HG03045 (cell line): ENCODE results near the gene MYLK3.

ENCODE experiments used
- ATAC-seq: cut with Tn5 transposase; IDR thresholded peaks from one replicate; pipeline ENCODE4 v1.9.1; 2021; ENCODE audit warnings: mild to moderate bottlenecking, moderate library complexity; ENCODE audit not compliant: unreplicated experiment

The MYLK3 gene

DNA sequence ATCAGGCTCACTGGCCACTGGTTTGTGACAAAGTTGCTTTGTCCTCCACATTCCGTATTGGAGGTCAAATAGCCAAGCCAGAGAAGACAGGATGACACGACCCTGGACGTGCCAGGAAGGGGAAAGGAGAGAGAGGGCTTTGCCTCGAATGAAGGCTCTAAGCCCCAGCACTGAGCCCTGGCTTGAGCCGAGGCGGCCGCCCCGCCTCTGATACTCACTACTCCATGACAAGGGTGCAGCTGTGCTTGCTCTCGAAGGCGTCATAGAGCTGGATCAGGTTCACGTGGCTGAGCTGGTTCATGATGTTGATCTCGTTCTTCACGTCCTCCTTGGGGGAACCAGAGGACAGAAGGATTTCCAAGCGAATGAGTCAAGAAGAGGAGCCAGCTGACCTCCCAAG is 19.3 kb downstream of the MYLK3 start:
- no peak for ATAC-seq

DNA sequence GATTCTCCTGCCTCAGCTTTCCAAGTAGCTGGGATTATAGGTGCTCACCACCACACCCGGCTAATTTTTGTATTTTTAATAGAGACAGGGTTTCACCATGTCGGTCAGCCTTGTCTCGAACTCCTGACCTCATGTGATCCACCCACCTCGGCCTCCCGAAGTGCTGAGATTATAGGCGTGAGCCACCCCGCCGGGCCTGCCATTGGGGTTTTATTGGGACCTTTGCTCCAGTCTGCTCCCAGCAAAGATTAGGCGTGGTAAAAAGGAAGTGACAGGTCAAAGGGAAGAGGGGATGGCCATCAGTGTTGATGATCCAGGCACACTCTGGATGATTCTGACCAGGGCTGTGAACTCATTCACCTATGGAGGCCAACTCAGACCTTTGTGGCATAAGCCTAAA is 20.5 kb downstream of the MYLK3 start:
- no peak for ATAC-seq

DNA sequence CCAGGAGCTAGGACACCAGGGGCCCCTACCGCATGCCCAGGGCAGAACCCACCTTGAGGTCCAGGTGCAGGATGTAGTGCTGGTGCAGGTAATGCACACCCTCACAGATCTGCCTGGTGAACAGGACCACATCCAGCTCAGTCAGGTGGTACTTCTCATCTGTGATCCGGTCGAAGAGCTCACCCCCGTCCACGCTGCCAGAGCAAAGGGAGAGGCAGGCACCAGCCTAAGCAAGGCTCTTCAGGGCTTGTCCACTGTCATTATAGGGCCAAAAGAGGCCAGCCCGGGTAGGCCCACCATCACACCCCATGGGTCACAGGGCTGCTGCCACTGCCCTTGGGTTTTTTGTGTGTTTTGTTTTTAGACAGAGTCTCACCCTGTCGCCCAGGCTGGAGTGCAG is 21.0 kb downstream of the MYLK3 start:
- no peak for ATAC-seq

- no peak for ATAC-seq
Observed at GRCh38 chr16:46721885-46722284, 26.3 kb downstream of the MYLK3 start.

GRCh38 chr16:46720619-46721018 is 27.5 kb downstream of the MYLK3 start:
- no peak for ATAC-seq

- ATAC-seq: no peak
Observed at GRCh38 chr16:46719528-46719927, 28.6 kb downstream of the MYLK3 start.

DNA sequence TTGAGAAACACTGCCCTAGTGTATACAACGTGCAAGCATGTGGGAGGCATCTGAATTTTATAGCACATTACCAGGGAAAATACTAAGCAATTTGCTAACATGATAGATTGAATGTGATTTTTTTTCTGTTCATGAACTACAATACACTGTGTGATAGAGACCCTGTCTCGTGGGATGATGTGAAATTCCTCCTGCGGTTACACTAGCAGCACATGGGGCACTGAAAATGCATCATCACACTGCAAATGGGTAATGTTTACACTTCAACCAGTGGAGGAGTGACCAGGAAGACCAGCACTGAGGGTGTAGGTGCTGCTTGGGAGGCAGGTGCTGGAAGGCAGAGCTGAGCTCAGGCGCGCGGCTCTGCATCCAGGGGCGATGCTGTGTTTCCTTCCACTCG is 29.9 kb downstream of the MYLK3 start:
- ATAC-seq: no peak

DNA sequence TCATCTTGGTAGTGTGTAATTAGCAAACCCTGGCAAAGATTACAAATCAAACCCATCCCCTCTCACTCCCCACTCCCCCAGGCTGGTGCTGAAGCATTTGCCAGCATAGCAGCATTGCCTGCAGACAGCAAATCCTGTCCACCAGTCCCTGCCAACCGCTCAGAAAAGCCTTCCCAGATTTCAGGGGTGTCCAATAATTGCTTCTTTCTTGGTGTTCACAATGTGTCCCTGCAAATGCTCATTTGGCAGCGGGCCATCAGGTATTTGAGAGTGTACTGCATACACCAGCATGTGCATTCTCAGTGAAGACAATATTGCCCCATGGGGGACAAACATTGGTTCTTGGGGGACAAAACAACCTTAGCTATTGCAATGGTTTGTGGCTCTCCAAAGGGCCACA is 30.5 kb downstream of the MYLK3 start:
- no peak for ATAC-seq

DNA sequence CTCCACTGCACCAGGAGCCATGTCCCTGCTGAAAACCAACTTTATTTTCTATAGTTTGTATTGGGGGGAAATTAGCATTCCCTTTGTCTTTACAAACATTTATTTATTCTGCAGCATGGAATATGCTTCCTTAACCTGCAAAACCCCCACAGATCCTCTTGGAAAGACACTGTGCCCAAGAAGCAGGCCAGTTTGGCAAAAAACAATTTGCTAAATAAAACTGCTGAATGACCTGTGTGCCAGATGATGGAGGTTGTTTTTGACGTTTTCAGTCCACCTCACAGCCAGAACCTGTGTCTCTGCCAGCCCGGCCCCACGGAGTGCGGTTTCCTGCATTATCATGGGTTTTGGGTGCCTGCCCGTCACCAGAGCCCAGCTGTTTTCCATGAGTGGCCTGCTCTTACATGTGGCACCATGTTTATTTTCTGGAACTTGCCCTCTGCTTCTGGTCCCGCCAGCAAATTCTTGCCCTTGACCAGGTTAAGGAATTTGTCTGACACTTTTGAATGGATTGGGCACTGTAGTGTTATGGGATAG is 32.3 kb downstream of the MYLK3 start:
- no peak for ATAC-seq

- ATAC-seq: no peak
Observed at GRCh38 chr16:46714797-46715591, 33.1 kb downstream of the MYLK3 start.

GRCh38 chr16:46713634-46714033 is 34.5 kb downstream of the MYLK3 start:
- ATAC-seq: no peak

DNA sequence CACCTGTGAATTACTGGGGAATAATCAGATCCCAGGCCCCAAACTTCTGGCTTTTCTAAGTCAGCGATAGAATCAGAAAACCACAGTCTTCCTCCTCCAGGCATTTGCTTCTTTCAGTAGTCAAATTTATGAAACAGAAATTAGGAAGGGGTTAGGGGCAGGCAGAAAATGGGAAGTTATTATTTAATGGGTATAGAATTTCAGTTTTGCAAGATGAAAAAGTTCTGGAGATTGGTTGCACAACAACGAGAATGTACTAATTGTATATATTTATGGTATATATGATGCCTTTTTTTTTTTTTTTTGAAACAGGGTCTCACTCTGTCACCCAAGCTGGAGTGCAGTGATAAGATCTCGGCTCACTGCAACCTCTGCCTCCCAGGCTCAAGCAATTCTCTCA is 35.2 kb downstream of the MYLK3 start:
- ATAC-seq: no peak

DNA sequence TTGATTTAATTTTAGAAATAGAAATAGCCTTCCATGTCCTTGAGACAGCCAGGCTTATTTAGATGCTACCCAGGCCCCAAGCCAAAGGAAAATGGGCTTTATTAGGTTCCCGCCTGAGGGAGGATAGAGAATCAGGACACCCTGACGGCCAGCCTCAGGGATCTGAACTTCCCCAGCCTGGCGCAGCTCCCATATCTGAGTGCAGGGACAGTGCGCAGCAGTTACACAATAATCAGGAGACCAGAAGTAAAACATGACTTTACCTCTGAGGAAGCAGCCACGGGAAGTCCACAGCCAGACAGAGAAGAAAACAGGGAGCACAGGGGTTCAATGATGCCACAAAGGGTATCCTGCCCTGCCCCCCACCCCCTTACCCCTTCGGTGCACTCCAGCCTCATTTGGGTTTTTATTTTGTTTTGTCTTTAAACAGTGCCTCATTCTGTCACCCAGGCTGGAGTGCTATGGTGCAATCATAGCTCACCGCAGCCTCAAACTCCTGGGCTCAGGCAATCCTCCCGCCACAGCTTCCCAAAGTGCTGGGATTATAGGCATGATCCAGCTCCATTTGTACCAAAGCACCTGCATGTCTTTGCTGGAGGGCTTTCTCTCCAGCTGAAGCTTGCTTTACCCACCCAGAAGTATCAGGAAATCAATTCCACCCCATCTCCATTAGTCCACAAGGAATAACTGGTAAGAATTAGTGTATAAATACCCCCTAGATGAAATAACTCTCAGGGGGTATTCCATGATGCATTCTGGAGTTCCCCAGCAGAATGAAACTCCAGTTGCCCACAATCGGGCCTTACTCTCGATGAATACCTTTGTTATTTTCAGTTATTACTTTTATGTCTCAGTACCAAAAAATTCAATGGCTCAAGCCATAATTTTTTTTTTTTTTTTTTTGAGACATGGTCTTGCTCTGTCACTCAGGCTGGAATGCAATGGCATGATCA is 36.8 kb downstream of the MYLK3 start:
- no peak for ATAC-seq

GRCh38 chr16:46709469-46710005 is 38.6 kb downstream of the MYLK3 start:
- ATAC-seq: no peak

DNA sequence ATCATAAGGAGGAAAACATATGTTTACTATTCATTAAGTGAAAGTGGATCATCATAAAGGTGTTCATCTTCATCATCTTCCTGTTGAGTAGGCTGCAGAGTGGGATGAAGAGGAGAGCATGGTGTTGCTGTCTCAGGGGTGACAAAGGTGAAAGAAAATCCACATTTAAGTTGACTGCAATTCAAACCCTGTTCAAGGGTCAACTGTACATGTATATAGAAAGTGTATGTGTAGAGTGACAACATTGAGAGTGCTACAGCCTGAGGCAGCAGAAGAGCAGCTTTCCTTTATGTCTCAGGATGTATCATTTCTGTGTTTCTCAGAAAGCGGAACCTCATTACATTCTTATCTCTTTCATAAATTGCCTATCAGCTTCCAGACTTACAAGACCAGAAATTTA is 41.5 kb downstream of the MYLK3 start:
- ATAC-seq: no peak

- no peak for ATAC-seq
Observed at GRCh38 chr16:46702030-46702429, 46.1 kb downstream of the MYLK3 start.

DNA sequence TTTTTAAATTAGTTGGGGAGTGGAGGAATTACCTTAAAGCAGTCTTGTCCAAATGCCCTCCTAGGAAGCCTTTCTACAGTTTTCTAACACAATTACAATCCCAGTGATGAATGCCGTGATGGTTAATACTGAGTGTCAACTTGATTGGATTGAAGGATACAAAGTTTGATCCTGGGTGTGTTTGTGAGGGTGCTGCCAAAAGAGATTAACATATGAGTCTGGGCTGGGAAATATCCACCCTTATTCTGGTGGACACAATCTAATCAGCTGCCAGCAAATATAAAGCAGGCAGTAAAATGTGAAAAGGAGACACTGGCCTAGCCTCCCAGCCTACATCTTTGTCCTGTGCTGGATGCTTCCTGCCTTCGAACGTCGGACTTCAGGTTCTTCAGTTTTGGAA is 46.5 kb downstream of the MYLK3 start:
- ATAC-seq: no peak

DNA sequence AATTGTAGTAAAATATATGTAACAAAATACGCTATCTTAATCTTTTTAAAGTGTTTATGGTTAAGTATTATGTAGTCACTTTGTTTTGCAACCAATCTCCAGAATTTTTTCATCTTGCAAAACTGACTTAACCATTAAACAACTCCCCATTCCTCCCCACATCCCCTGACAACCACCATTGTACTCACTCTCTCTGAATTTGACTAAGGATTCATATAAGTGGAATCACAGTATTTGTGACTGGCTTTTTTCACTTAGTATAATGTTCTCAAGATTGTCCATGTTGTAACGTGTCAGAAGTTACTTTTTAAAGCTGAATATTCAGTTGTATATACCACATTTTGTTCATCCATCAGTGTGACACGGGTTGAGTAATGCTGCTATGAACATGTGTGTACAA is 48.1 kb downstream of the MYLK3 start:
- no peak for ATAC-seq

DNA sequence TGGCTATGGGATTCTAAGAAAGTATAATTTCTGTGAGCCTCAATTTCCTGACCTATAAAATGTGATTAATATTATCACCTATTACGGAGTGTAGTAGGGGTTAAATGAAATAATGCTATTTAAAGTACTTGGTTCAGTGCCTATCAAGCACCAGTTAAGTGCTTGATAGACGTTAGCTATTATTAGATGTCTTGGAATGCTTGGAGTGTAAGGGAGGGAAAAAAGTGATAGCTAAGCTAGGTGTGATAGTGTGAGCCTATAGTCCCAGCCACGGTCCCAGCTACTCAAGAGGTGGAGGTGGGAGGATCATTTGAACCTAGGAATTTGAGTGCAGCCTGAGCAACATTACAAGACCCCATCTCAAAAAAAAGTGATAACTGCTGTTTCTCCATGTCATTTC is 51.2 kb downstream of the MYLK3 start:
- ATAC-seq: no peak

DNA sequence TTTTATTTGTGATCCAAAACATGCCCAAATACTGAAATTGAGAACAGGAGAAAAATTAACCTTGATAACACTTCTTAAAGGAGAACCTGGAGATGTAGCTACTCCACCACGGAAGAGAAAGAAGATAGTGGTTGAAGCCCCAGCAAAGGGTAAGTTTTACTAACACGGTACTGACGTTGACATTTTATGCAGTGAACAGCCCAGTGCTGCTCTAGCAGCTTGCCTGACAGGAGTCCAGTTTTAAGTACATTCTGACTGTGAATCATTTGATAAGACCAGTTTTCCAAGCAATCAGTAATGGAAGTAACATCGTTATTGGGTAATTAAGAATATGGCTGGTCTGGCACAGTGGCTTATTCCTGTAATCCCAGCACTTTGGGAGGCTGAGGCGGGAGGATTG is 52.2 kb downstream of the MYLK3 start:
- ATAC-seq: no peak

- no peak for ATAC-seq
Observed at GRCh38 chr16:46693598-46693997, 54.5 kb downstream of the MYLK3 start.

- ATAC-seq: no peak
Observed at GRCh38 chr16:46691726-46692125, 56.4 kb downstream of the MYLK3 start.
